Thyroid gland (tissue), 4 donors: Measurements from ENCODE around the gene CACNA1G.

Experiments
- CTCF ChIP-seq, 6 experiments: fragments of 200-600 bp in 3 of 6; fragments of 450-650 bp in 3 of 6; sonication (generic) in 3 of 6; IDR thresholded peaks; one replicate each; pipeline ENCODE4 v1.5.1; 2016 to 2019; ENCODE audit warnings: antibody characterized with exemption in 6 of 6, mild to moderate bottlenecking in 2 of 6, inconsistent platforms in 1 of 6, moderate library complexity in 1 of 6
- POLR2A ChIP-seq, 2 donors: fragments of 450-650 bp; IDR thresholded peaks; one replicate each; pipeline ENCODE4 v1.6.1; 2017; ENCODE audit warnings: antibody characterized with exemption in 2 of 2, mild to moderate bottlenecking in 2 of 2, moderate library complexity in 1 of 2

GRCh38 chr17:50594128-50594823 is 33.8 kb downstream of the CACNA1G start:
- TF ChIP-seq CTCF (IDR thresholded peaks at IDR 0.05) (no peak), POLR2A (IDR thresholded peaks at IDR 0.05) (no peak)
